ENCODE data around the gene APOBEC3G. TPM values are rescaled to one million over a fixed set of nuclear protein-coding genes. Genes with fewer than 3 reads are reported as not detected.

APOBEC3G gene
- total and polyA plus RNA-seq, 4 donors = 3.2 to 9.5 (median 5.2) TPM

Small RNAs within 50 kb of the gene (small RNA-seq; reads per million reads assigned to genes)
- not detected for gene AL022318.2 (ENCODE audit: low replicate concordance)
- gene COX5BP7 (ENCODE audit: low replicate concordance) = not detected

Other genes starting within 250 kb of the APOBEC3G start
- gene NPTXR, start 233.2 kb upstream of the APOBEC3G start, total RNA-seq = 10 to 100 TPM; 12.0 to 28.4 TPM
- gene NPTXR, start 233.2 kb upstream of the APOBEC3G start, polyA plus RNA-seq (ENCODE audit: insufficient read length in 2 of 2) = 10 to 100 TPM; 91.2 to 94.0 TPM
- 10 to 100 TPM; 38.3 to 50.0 TPM for gene CBX6, start 205.1 kb upstream of the APOBEC3G start, total RNA-seq
- 10 to 100 TPM; 68.9 to 70.0 TPM for gene CBX6, start 205.1 kb upstream of the APOBEC3G start, polyA plus RNA-seq (ENCODE audit: insufficient read length in 2 of 2)
- gene APOBEC3A, start 119.7 kb upstream of the APOBEC3G start, total RNA-seq = 1 to 10 TPM in 1 of 2 donors, under 1 TPM in 1; 0.28 to 2.4 TPM
- gene APOBEC3A, start 119.7 kb upstream of the APOBEC3G start, polyA plus RNA-seq (ENCODE audit: insufficient read length in 2 of 2) = not detected
- 1 to 10 TPM; 1.1 to 2.1 TPM for gene APOBEC3B, start 94.9 kb upstream of the APOBEC3G start, total RNA-seq
- 1 to 10 TPM; 2.3 to 2.6 TPM for gene APOBEC3B, start 94.9 kb upstream of the APOBEC3G start, polyA plus RNA-seq (ENCODE audit: insufficient read length in 2 of 2)
- gene APOBEC3C, start 63.0 kb upstream of the APOBEC3G start, total RNA-seq = 1 to 10 TPM; 2.6 to 3.5 TPM
- gene APOBEC3C, start 63.0 kb upstream of the APOBEC3G start, polyA plus RNA-seq (ENCODE audit: insufficient read length in 2 of 2) = 1 to 10 TPM; 2.8 to 4.7 TPM
- 1 to 10 TPM in 1 of 2 donors, under 1 TPM in 1; 0.20 to 2.0 TPM for gene APOBEC3D, start 56.1 kb upstream of the APOBEC3G start, total RNA-seq
- 1 to 10 TPM; 1.2 to 1.4 TPM for gene APOBEC3D, start 56.1 kb upstream of the APOBEC3G start, polyA plus RNA-seq (ENCODE audit: insufficient read length in 2 of 2)
- 1 to 10 TPM; 3.2 to 8.0 TPM for gene APOBEC3F, start 36.4 kb upstream of the APOBEC3G start, total RNA-seq
- 1 to 10 TPM; 1.9 to 3.3 TPM for gene APOBEC3F, start 36.4 kb upstream of the APOBEC3G start, polyA plus RNA-seq (ENCODE audit: insufficient read length in 2 of 2)
- not detected for gene APOBEC3H, start 20.0 kb downstream of the APOBEC3G start, total RNA-seq
- gene APOBEC3H, start 20.0 kb downstream of the APOBEC3G start, polyA plus RNA-seq (ENCODE audit: insufficient read length in 2 of 2) = under 1 TPM in 1 of 2 donors, not detected in 1; 0.41 TPM
- 1 to 10 TPM; 8.5 to 9.0 TPM for gene CBX7, start 75.4 kb downstream of the APOBEC3G start, total RNA-seq
- gene CBX7, start 75.4 kb downstream of the APOBEC3G start, polyA plus RNA-seq (ENCODE audit: insufficient read length in 2 of 2) = 10 to 100 TPM in 1 of 2 donors, 1 to 10 TPM in 1; 10.0 to 12.7 TPM
- 1 to 10 TPM; 5.9 to 9.8 TPM for gene PDGFB, start 167.7 kb downstream of the APOBEC3G start, total RNA-seq
- 10 to 100 TPM; 18.1 to 18.3 TPM for gene PDGFB, start 167.7 kb downstream of the APOBEC3G start, polyA plus RNA-seq (ENCODE audit: insufficient read length in 2 of 2)
- 1,000 to 10,000 TPM; 1,197 to 1,581 TPM for gene RPL3, start 242.3 kb downstream of the APOBEC3G start, total RNA-seq
- gene RPL3, start 242.3 kb downstream of the APOBEC3G start, polyA plus RNA-seq (ENCODE audit: insufficient read length in 2 of 2) = 1,000 to 10,000 TPM; 1,671 to 1,853 TPM